Measurements from ENCODE around the gene FAM111A.

FAM111A gene

DNA sequence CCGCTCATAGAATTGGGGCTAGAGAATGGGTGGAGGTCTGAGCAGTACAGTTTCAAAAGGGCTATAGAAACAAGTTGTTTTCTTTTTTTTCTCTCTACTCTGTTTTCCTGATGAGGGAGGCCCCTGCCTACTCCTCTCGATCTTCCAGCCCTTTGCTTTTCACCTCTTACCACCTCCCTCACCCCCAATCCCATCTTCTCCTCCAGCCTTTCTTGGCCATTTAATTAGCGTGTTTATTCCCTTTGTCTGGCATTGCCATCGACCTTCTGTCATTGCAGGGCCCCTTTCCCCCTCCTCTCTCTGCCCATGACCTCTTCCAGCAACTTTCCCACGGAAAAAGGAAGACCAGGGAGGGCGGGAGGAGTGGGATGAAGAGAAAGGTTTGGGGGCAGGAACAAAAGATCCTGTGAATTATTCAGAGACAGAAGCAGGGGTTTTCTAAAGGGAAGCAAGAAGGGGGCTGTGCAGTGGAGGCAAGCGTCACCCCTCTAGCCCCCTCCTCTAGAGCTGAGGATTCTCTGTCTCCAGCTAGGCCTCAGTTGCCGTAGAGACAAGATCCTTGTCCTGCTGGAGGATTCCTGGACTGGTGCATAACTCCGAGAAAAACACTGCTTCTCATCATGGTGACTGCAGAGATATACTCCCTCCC is 42.2 kb downstream of the FAM111A start:
- no peaks in the 10 kb centered on the region for H3K4me1 ChIP-seq (ENCODE audit: insufficient read depth, low read length, poor library complexity, severe bottlenecking)
- 0 out of 2 replicates have a peak, but pooled peaks cover 3% of the 10 kb centered on the region for H3K36me3 ChIP-seq (ENCODE audit: insufficient read depth, low read length)
- H2AFZ ChIP-seq (ENCODE audit: low read length) = no peak overlapping the region
- H3K4me2 ChIP-seq (ENCODE audit: low read depth, low read length, poor library complexity, severe bottlenecking) = no peak overlapping the region
- H3K27me3 ChIP-seq (ENCODE audit: insufficient read depth, low read length, poor library complexity, severe bottlenecking) = no peaks in the 10 kb centered on the region
- no peaks in the 10 kb centered on the region for H3F3A ChIP-seq (ENCODE audit: low read depth)
- H3K79me2 ChIP-seq (ENCODE audit: insufficient read depth, low read length) = no peaks in the 10 kb centered on the region
- H3K4me3 ChIP-seq (ENCODE audit: low read length, poor library complexity, severe bottlenecking) = no peak overlapping the region
- no peak overlapping the region for H3K9ac ChIP-seq (ENCODE audit: low read depth, low read length, poor library complexity, severe bottlenecking)
- TF ChIP-seq EZH2phosphoT487 (IDR thresholded peaks at IDR 0.05; ENCODE audit: borderline replicate concordance) = no peak
- TF ChIP-seq, protein P1, sequence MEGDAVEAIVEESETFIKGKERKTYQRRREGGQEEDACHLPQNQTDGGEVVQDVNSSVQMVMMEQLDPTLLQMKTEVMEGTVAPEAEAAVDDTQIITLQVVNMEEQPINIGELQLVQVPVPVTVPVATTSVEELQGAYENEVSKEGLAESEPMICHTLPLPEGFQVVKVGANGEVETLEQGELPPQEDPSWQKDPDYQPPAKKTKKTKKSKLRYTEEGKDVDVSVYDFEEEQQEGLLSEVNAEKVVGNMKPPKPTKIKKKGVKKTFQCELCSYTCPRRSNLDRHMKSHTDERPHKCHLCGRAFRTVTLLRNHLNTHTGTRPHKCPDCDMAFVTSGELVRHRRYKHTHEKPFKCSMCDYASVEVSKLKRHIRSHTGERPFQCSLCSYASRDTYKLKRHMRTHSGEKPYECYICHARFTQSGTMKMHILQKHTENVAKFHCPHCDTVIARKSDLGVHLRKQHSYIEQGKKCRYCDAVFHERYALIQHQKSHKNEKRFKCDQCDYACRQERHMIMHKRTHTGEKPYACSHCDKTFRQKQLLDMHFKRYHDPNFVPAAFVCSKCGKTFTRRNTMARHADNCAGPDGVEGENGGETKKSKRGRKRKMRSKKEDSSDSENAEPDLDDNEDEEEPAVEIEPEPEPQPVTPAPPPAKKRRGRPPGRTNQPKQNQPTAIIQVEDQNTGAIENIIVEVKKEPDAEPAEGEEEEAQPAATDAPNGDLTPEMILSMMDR (conservative IDR thresholded peaks at IDR 0.05; ENCODE audit: low read length) = no peak
- H3K9me2 ChIP-seq (replicated peaks; ENCODE audit: low read depth, low read length) = no peaks in the 10 kb centered on the region
- H4K20me1 ChIP-seq (ENCODE audit: insufficient read depth, low read length, poor library complexity, severe bottlenecking) = no peaks in the 10 kb centered on the region
- no peaks in the 10 kb centered on the region; the same call in 1 of the 2 replicates for H3K9me3 ChIP-seq (ENCODE audit: insufficient read depth, low read depth, low read length)

DNA sequence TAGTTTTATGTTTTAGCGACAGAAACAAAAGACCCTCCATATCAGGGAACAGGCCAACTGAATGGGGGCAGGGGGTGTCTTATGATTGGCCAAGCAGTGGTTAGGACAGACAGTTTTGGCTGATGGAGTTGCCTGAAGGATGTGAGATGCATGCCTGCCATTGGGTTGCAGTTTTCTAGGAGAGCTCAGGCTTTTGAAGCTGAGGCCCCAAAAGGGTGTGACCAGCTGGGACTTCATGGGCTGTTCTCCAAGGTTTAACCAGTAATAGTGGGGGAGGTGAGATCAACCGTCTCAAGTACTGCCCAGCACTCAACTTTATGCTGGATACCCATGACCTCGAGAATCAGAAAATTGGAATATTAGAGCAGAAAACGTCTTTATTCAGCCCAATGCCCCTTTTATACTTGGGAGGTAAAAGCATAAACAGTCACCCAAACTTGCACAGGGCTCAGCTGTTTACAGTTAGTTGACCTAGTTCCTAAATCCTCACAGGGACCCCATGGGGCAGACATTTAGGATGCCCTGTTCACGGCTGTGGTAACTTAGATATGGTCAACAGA is 42.8 kb downstream of the FAM111A start:
- Histone ChIP-seq H3K36me3 (ENCODE audit: insufficient read depth, low read length) (0 out of 2 replicates have a peak, but pooled peaks cover 3% of the 10 kb centered on the region), H3K4me1 (ENCODE audit: insufficient read depth, low read length, poor library complexity, severe bottlenecking) (no peaks in the 10 kb centered on the region), H3F3A (ENCODE audit: low read depth) (no peaks in the 10 kb centered on the region), H3K27me3 (ENCODE audit: insufficient read depth, low read length, poor library complexity, severe bottlenecking) (no peaks in the 10 kb centered on the region), H3K9ac (ENCODE audit: low read depth, low read length, poor library complexity, severe bottlenecking) (no peak overlapping the region), H4K20me1 (ENCODE audit: insufficient read depth, low read length, poor library complexity, severe bottlenecking) (no peaks in the 10 kb centered on the region), H3K4me2 (ENCODE audit: low read depth, low read length, poor library complexity, severe bottlenecking) (no peak overlapping the region), H3K79me2 (ENCODE audit: insufficient read depth, low read length) (no peaks in the 10 kb centered on the region), H2AFZ (ENCODE audit: low read length) (no peak overlapping the region), H3K9me3 (ENCODE audit: insufficient read depth, low read depth, low read length) (no peaks in the 10 kb centered on the region), H3K4me3 (ENCODE audit: low read length, poor library complexity, severe bottlenecking) (no peak overlapping the region), H3K9me2 (replicated peaks; ENCODE audit: low read depth, low read length) (no peaks in the 10 kb centered on the region)
- no peak for TF ChIP-seq EZH2phosphoT487 (IDR thresholded peaks at IDR 0.05; ENCODE audit: borderline replicate concordance)
- TF ChIP-seq, protein P1 (conservative IDR thresholded peaks at IDR 0.05; ENCODE audit: low read length) = no peak

DNA sequence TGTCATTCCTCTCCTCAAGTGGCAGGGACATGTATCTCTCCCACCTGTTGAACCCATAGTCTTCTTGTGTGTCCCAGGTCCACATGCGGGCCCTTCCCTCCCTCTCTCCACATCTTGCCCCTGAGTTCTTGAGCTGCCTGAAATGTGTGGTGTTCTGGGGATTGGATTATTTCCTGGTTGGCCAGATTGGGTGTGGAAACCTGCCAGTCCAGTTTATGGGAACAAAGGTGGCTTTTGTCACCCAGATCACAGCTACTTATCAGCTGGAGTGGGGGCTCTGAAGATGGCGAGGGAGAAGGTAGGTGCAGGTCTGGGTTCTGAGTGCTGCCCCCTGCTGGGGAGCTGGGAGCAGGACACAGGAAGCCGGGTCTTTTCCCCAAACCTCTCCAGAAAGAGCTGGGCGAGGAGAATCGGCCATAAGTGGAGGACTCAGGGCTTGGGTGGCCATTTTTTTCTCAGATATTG is 43.5 kb downstream of the FAM111A start:
- no peak overlapping the region for H3K4me3 ChIP-seq (ENCODE audit: low read length, poor library complexity, severe bottlenecking)
- H3K4me1 ChIP-seq (ENCODE audit: insufficient read depth, low read length, poor library complexity, severe bottlenecking) = no peaks in the 10 kb centered on the region
- no peaks in the 10 kb centered on the region for H3K9me3 ChIP-seq (ENCODE audit: insufficient read depth, low read depth, low read length)
- H2AFZ ChIP-seq (ENCODE audit: low read length) = peak overlapping the region; percentile 17; the same call in 1 of the 2 replicates
- no peaks in the 10 kb centered on the region for H3F3A ChIP-seq (ENCODE audit: low read depth)
- 0 out of 2 replicates have a peak, but pooled peaks cover 3% of the 10 kb centered on the region for H3K36me3 ChIP-seq (ENCODE audit: insufficient read depth, low read length)
- H4K20me1 ChIP-seq (ENCODE audit: insufficient read depth, low read length, poor library complexity, severe bottlenecking) = no peaks in the 10 kb centered on the region
- H3K9me2 ChIP-seq (replicated peaks; ENCODE audit: low read depth, low read length) = no peaks in the 10 kb centered on the region
- no peak overlapping the region for H3K9ac ChIP-seq (ENCODE audit: low read depth, low read length, poor library complexity, severe bottlenecking)
- no peaks in the 10 kb centered on the region for H3K79me2 ChIP-seq (ENCODE audit: insufficient read depth, low read length)
- H3K27me3 ChIP-seq (ENCODE audit: insufficient read depth, low read length, poor library complexity, severe bottlenecking) = no peaks in the 10 kb centered on the region
- TF ChIP-seq EZH2phosphoT487 (IDR thresholded peaks at IDR 0.05; ENCODE audit: borderline replicate concordance) = no peak
- TF ChIP-seq, protein P1 (conservative IDR thresholded peaks at IDR 0.05; ENCODE audit: low read length) = peak; percentile 90
- no peak overlapping the region for H3K4me2 ChIP-seq (ENCODE audit: low read depth, low read length, poor library complexity, severe bottlenecking)
